ENCODE results near the gene PRSS36.

Gene PRSS36

GRCh38 chr16:31191697-31192428 lies 42.0 kb upstream of the PRSS36 start:
- no peak for TF ChIP-seq TAF1 (IDR thresholded peaks at IDR 0.05; ENCODE audit: low read depth, low read length)
- peak; percentile 83 for TF ChIP-seq POLR2AphosphoS5 (IDR thresholded peaks at IDR 0.05; ENCODE audit: low read depth, low read length)
- peak; percentile 85 for TF ChIP-seq POLR2A (IDR thresholded peaks at IDR 0.05; ENCODE audit: low read depth, low read length)
- TF ChIP-seq POU2F2 (IDR thresholded peaks at IDR 0.05; ENCODE audit: low read depth, low read length): no peak
- TF ChIP-seq PAX5 (IDR thresholded peaks at IDR 0.05; ENCODE audit: insufficient read depth, low read length, severe bottlenecking): no peak
- FAIRE-seq (no peak), DNase-seq (ENCODE audit: insufficient read length, low spot score) (no peak)

DNA sequence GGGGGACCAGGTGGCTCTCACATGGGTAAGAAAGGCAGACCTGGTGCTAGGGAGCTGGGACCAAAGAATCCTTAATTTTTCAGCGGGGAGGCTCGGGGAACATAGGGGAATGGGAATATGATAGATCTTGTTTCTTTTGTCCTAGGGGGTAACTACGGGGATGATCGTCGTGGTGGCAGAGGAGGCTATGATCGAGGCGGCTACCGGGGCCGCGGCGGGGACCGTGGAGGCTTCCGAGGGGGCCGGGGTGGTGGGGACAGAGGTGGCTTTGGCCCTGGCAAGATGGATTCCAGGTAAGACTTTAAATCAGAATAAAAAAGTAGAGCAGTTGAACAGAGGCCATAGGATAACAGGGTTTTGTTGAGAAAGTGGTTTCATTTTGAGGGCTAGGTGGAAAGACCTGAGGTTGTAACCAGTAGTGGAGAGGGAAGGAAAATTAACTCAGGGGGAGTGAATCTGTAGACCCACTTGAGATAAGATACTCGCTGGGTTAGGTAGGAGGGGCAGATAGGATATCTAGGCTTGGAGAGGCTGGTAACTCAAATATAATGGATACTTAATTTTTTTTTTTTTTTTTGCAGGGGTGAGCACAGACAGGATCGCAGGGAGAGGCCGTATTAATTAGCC lies 41.1 kb upstream of the PRSS36 start:
- DNase-seq (ENCODE audit: insufficient read length, low spot score): no peak
- TF ChIP-seq POLR2AphosphoS5 (IDR thresholded peaks at IDR 0.05; ENCODE audit: low read depth, low read length) (peak; percentile 33; the same call in 1 of the 2 replicates), TAF1 (IDR thresholded peaks at IDR 0.05; ENCODE audit: low read depth, low read length) (no peak)
- FAIRE-seq: no peak

DNA sequence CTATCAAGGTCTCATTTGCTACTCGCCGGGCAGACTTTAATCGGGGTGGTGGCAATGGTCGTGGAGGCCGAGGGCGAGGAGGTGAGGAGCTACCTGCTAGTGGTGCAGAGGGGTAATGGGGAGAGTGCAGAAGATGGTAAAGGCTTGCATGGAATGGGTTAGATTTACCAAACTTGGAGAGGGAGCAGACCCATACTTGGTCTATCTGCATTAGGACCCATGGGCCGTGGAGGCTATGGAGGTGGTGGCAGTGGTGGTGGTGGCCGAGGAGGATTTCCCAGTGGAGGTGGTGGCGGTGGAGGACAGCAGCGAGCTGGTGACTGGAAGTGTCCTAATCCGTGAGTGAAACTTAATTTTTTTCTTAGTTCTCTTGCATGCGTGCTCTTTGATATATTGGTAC lies 40.2 kb upstream of the PRSS36 start:
- FAIRE-seq: no peak
- peak; percentile 65; the same call in 1 of the 2 replicates for TF ChIP-seq POLR2A (IDR thresholded peaks at IDR 0.05; ENCODE audit: low read depth, low read length)
- TF ChIP-seq POLR2AphosphoS5 (IDR thresholded peaks at IDR 0.05; ENCODE audit: low read depth, low read length): peak; percentile 81
- TF ChIP-seq POU2F2 (IDR thresholded peaks at IDR 0.05; ENCODE audit: low read depth, low read length): peak; percentile 62; the same call in 1 of the 2 replicates
- no peak for TF ChIP-seq PAX5 (IDR thresholded peaks at IDR 0.05; ENCODE audit: insufficient read depth, low read length, severe bottlenecking)
- DNase-seq (ENCODE audit: insufficient read length, low spot score): no peak

DNA sequence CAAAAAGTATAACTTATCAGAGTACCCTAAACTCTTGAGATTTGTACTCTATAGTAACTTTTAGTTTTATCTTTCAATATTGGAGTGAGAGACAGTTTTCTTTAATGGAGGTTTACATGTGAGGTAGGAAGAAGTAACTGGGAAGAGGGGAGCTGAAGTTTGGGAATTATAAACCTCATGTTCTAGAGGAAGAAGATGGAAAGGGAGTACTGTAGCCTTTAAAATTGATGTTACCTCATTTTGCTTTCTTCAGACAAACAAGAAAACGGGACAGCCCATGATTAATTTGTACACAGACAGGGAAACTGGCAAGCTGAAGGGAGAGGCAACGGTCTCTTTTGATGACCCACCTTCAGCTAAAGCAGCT lies 39.5 kb upstream of the PRSS36 start:
- no peak for DNase-seq (ENCODE audit: insufficient read length, low spot score)
- no peak for FAIRE-seq
- TF ChIP-seq POLR2A (IDR thresholded peaks at IDR 0.05; ENCODE audit: low read depth, low read length) (peak; percentile 45; the same call in 1 of the 2 replicates), POLR2AphosphoS5 (IDR thresholded peaks at IDR 0.05; ENCODE audit: low read depth, low read length) (no peak)

GRCh38 chr16:31188450-31189411 lies 38.9 kb upstream of the PRSS36 start:
- TF ChIP-seq SPI1 (IDR thresholded peaks at IDR 0.05; ENCODE audit: low read depth, low read length) (no peak), POLR2A (IDR thresholded peaks at IDR 0.05; ENCODE audit: low read depth, low read length) (peak; percentile 32; the same call in 1 of the 2 replicates), POLR2AphosphoS5 (IDR thresholded peaks at IDR 0.05; ENCODE audit: low read depth, low read length) (peak; percentile 77; the same call in 1 of the 2 replicates), POU2F2 (IDR thresholded peaks at IDR 0.05; ENCODE audit: low read depth, low read length) (peak; percentile 37; the same call in 1 of the 2 replicates)
- no peak for DNase-seq (ENCODE audit: insufficient read length, low spot score)
- no peak for FAIRE-seq

- FAIRE-seq (no peak), DNase-seq (ENCODE audit: insufficient read length, low spot score) (no peak)
- TF ChIP-seq SPI1 (IDR thresholded peaks at IDR 0.05; ENCODE audit: low read depth, low read length) (no peak), POLR2AphosphoS5 (IDR thresholded peaks at IDR 0.05; ENCODE audit: low read depth, low read length) (no peak; the same call in 1 of the 2 replicates), TAF1 (IDR thresholded peaks at IDR 0.05; ENCODE audit: low read depth, low read length) (no peak), PAX5 (IDR thresholded peaks at IDR 0.05; ENCODE audit: insufficient read depth, low read length, severe bottlenecking) (no peak), POU2F2 (IDR thresholded peaks at IDR 0.05; ENCODE audit: low read depth, low read length) (no peak), POLR2A (IDR thresholded peaks at IDR 0.05; ENCODE audit: low read depth, low read length) (no peak)
Observed at GRCh38 chr16:31187808-31188189, 37.9 kb upstream of the PRSS36 start.

DNA sequence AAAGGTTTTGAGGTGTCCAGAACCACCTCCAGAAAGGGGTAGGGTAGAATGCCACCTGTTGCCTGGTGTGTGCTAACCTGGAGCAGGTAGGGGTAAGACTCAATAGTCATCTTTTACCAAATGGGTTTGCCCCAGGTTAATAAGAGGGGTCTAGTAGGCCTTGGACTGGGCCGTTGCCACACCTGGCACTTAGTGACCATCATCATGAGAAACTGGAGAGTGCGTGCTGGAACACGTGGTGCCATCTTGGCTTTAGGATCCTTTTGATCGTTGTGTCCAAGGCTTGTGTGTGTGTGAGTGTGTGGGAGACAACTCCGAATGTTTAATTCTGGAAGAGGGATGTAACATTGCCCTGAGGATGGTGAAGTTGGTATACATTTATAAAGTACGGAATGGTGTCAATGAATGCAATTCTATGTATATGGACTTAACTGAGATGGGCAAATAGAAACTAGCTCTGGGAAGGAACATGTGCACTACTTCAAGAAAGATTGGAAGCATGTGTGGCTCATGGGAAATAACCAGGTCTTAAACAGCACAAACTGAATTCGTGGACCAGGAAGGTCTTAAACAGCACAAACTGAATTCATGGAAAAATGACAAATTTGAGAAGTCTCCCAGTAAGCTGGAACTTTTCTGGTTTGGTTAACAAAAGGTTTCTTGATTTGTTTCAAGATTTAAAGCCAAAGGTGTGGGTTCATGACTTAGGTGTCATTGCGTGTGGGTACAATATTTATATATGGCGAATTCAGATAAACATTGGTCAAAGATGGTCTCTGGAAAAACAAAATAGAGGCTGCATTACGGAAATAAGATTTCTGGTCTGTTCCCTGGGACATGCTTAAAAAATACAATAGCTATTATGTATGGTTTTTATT lies 37.3 kb upstream of the PRSS36 start:
- TF ChIP-seq POLR2A (IDR thresholded peaks at IDR 0.05; ENCODE audit: low read depth, low read length): peak; percentile 28
- no peak for TF ChIP-seq PAX5 (IDR thresholded peaks at IDR 0.05; ENCODE audit: insufficient read depth, low read length, severe bottlenecking)
- TF ChIP-seq POU2F2 (IDR thresholded peaks at IDR 0.05; ENCODE audit: low read depth, low read length): 0 out of 2 replicates have a peak, but pooled peaks have one; percentile 12
- no peak for TF ChIP-seq SPI1 (IDR thresholded peaks at IDR 0.05; ENCODE audit: low read depth, low read length)
- no peak for TF ChIP-seq TAF1 (IDR thresholded peaks at IDR 0.05; ENCODE audit: low read depth, low read length)
- TF ChIP-seq POLR2AphosphoS5 (IDR thresholded peaks at IDR 0.05; ENCODE audit: low read depth, low read length): peak; percentile 72
- DNase-seq (ENCODE audit: insufficient read length, low spot score): no peak
- no peak for FAIRE-seq

GRCh38 chr16:31186176-31186575 lies 36.3 kb upstream of the PRSS36 start:
- TF ChIP-seq POU2F2 (IDR thresholded peaks at IDR 0.05; ENCODE audit: low read depth, low read length) (no peak), POLR2AphosphoS5 (IDR thresholded peaks at IDR 0.05; ENCODE audit: low read depth, low read length) (0 out of 2 replicates have a peak, but pooled peaks have one; percentile 5), POLR2A (IDR thresholded peaks at IDR 0.05; ENCODE audit: low read depth, low read length) (peak; percentile 31), PAX5 (IDR thresholded peaks at IDR 0.05; ENCODE audit: insufficient read depth, low read length, severe bottlenecking) (no peak), TAF1 (IDR thresholded peaks at IDR 0.05; ENCODE audit: low read depth, low read length) (no peak), SPI1 (IDR thresholded peaks at IDR 0.05; ENCODE audit: low read depth, low read length) (no peak)
- DNase-seq (ENCODE audit: insufficient read length, low spot score) (no peak), FAIRE-seq (no peak)

All from GM12891 (cell line).